IMR-90 (cell line): ENCODE results near the gene RAB5B. TPM values are rescaled to one million over a fixed set of nuclear protein-coding genes. Genes with fewer than 3 reads are reported as not detected.
A peak's percentile ranks its signal among the peaks of the same experiment; 100 is the strongest.

Experiments
- ATAC-seq: fragments of 200-7000 bp; cut with Tn5 transposase; 2 replicates; pipeline ENCODE4 v1.9.1; 2020; ENCODE audit warnings: low read depth, mild to moderate bottlenecking, moderate library complexity
- BruUV-seq: library from RNA; stranded (reverse); fragments of 400-500 nt; replicated peaks from 2 replicates; lab custom pipeline; 2021; lab: Mats Ljungman, UMichigan
- CTCF ChIA-PET: fragments of 300-600 bp; formaldehyde crosslinking; extraction: SDS; loops from one replicate; lab custom pipeline; 2021; ENCODE audit warnings: antibody characterized with exemption; lab: Yijun Ruan, JAX
- POLR2A ChIA-PET: fragments of 300-600 bp; sonication (Branson Sonifier 250); formaldehyde crosslinking; loops from one replicate; lab custom pipeline; 2022; ENCODE audit warnings: antibody characterized with exemption; ENCODE audit not compliant: unreplicated experiment; lab: Charles Lee
- DNase-seq: peaks from one replicate; pipeline ENCODE4 v3.0.0; 2013
- H2AFZ ChIP-seq: replicated peaks from 2 replicates; pipeline ENCODE3; 2013; ENCODE audit warnings: low read length, mild to moderate bottlenecking; ENCODE audit not compliant: poor library complexity
- H2AK5ac ChIP-seq: 2 replicates; pipeline ENCODE4 v1.6.1; 2013; ENCODE audit warnings: low read depth, low read length, inconsistent platforms
- H2AK9ac ChIP-seq: replicated peaks from 2 replicates; pipeline ENCODE3; 2013; ENCODE audit warnings: mild to moderate bottlenecking, low read depth, low read length, moderate library complexity; ENCODE audit not compliant: poor library complexity
- H2BK120ac ChIP-seq: 2 replicates; pipeline ENCODE4 v1.6.1; 2013; ENCODE audit warnings: low read depth, low read length, inconsistent platforms
- H2BK15ac ChIP-seq: 3 replicates; pipeline ENCODE4 v1.6.1; 2013; ENCODE audit warnings: low read depth, low read length, inconsistent platforms
- H2BK20ac ChIP-seq: 2 replicates; pipeline ENCODE4 v1.6.1; 2013; ENCODE audit warnings: low read depth, mild to moderate bottlenecking, inconsistent platforms, low read length, moderate library complexity
- H2BK5ac ChIP-seq: 2 replicates; pipeline ENCODE4 v1.6.1; 2013; ENCODE audit warnings: mild to moderate bottlenecking, low read depth, low read length, inconsistent platforms; ENCODE audit not compliant: poor library complexity, severe bottlenecking
- H3K14ac ChIP-seq: replicated peaks from 2 replicates; pipeline ENCODE4 v1.6.1; 2013; ENCODE audit warnings: low read depth, low read length, inconsistent platforms
- H3K18ac ChIP-seq: 2 replicates; pipeline ENCODE4 v1.6.1; 2013; ENCODE audit warnings: low read depth, low read length, control low read depth
- H3K23ac ChIP-seq: 2 replicates; pipeline ENCODE4 v1.6.1; 2013; ENCODE audit warnings: low read depth, low read length, inconsistent platforms
- H3K27ac ChIP-seq: 2 replicates; pipeline ENCODE4 v1.5.1; 2013; ENCODE audit warnings: mild to moderate bottlenecking, control low read depth, low read length; ENCODE audit not compliant: insufficient read depth
- H3K27me3 ChIP-seq: 2 replicates; pipeline ENCODE4 v1.6.1; 2013; ENCODE audit warnings: low read length; ENCODE audit not compliant: control insufficient read depth, insufficient read depth
- H3K36me3 ChIP-seq: 2 replicates; pipeline ENCODE4 v1.6.1; 2013; ENCODE audit warnings: low read length, mixed read lengths; ENCODE audit not compliant: control insufficient read depth, insufficient read depth
- H3K4ac ChIP-seq: 2 replicates; pipeline ENCODE4 v1.6.1; 2013; ENCODE audit warnings: low read depth, low read length, inconsistent platforms
- H3K4me1 ChIP-seq: 2 replicates; pipeline ENCODE4 v1.6.1; 2013; ENCODE audit warnings: low read length, mixed read lengths; ENCODE audit not compliant: control insufficient read depth, insufficient read depth
- H3K4me2 ChIP-seq: 2 replicates; pipeline ENCODE4 v1.6.1; 2013; ENCODE audit warnings: low read depth, mild to moderate bottlenecking, control low read depth, low read length, moderate library complexity
- H3K4me3 ChIP-seq: 2 replicates; pipeline ENCODE4 v1.5.1; 2013; ENCODE audit warnings: low read depth, mild to moderate bottlenecking, control low read depth, low read length, moderate library complexity; ENCODE audit not compliant: insufficient read depth
- H3K56ac ChIP-seq: 2 replicates; pipeline ENCODE4 v1.6.1; 2013; ENCODE audit warnings: low read length, inconsistent platforms; ENCODE audit not compliant: insufficient read depth; ENCODE audit errors: extremely low read depth
- H3K79me1 ChIP-seq, 2 experiments: 2 replicates each; pipeline ENCODE4 v1.6.1; 2013; ENCODE audit warnings: low read length in 2 of 2, inconsistent platforms in 1 of 2, low read depth in 1 of 2
- H3K9ac ChIP-seq: 2 replicates; pipeline ENCODE4 v1.6.1; 2013; ENCODE audit warnings: low read depth, low read length, control low read depth
- H3K9me1 ChIP-seq: 2 replicates; pipeline ENCODE4 v1.6.1; 2013; ENCODE audit warnings: low read length, inconsistent platforms; ENCODE audit not compliant: insufficient read depth
- H3K9me3 ChIP-seq: 2 replicates; pipeline ENCODE4 v1.6.1; 2013; ENCODE audit warnings: low read length; ENCODE audit not compliant: control insufficient read depth, insufficient read depth
- H4K20me1 ChIP-seq: 2 replicates; pipeline ENCODE4 v1.6.1; 2013; ENCODE audit warnings: low read length, inconsistent platforms; ENCODE audit not compliant: insufficient read depth
- H4K5ac ChIP-seq: 2 replicates; pipeline ENCODE4 v1.6.1; 2013; ENCODE audit warnings: mild to moderate bottlenecking, low read depth, low read length, control low read depth
- H4K8ac ChIP-seq, 2 experiments: 2 replicates each; pipeline ENCODE4 v1.6.1; 2013; ENCODE audit warnings: low read depth in 2 of 2, low read length in 2 of 2, control low read depth in 1 of 2, inconsistent platforms in 1 of 2
- H4K91ac ChIP-seq: 2 replicates; pipeline ENCODE4 v1.6.1; 2013; ENCODE audit warnings: low read depth, low read length, inconsistent platforms; ENCODE audit not compliant: insufficient read depth
- BHLHE40 ChIP-seq: fragments of 150-350 bp; IDR thresholded peaks from 2 replicates; pipeline ENCODE4 v1.6.1; 2016; ENCODE audit warnings: mild to moderate bottlenecking, low read depth, low read length
- CEBPB ChIP-seq: IDR thresholded peaks from 2 replicates; pipeline ENCODE4 v1.6.1; 2012; ENCODE audit warnings: low read depth, low read length, improper control_type of control experiment
- ELK1 ChIP-seq: fragments of 150-350 bp; IDR thresholded peaks from 2 replicates; pipeline ENCODE4 v1.6.1; 2016; ENCODE audit warnings: low read depth, mild to moderate bottlenecking, low read length, moderate library complexity, borderline replicate concordance
- FOS ChIP-seq: fragments of 150-350 bp; IDR thresholded peaks from 2 replicates; pipeline ENCODE4 v1.6.1; 2016; ENCODE audit warnings: low read depth, low read length
- MAFK ChIP-seq: IDR thresholded peaks from 2 replicates; pipeline ENCODE4 v1.6.1; 2012; ENCODE audit warnings: low read depth, low read length, improper control_type of control experiment
- MAZ ChIP-seq: IDR thresholded peaks from 2 replicates; pipeline ENCODE4 v1.6.1; 2012; ENCODE audit warnings: low read depth, mild to moderate bottlenecking, low read length, improper control_type of control experiment, moderate library complexity, borderline replicate concordance
- NFE2L2 ChIP-seq: fragments of 150-350 bp; IDR thresholded peaks from 2 replicates; pipeline ENCODE4 v1.6.1; 2016; ENCODE audit warnings: low read depth, mild to moderate bottlenecking, low read length
- POLR2A ChIP-seq: IDR thresholded peaks from 2 replicates; pipeline ENCODE4 v1.6.1; 2012; ENCODE audit warnings: mild to moderate bottlenecking, low read depth, low read length
- RAD21 ChIP-seq: IDR thresholded peaks from 2 replicates; pipeline ENCODE4 v1.6.1; 2012; ENCODE audit warnings: low read length, improper control_type of control experiment
- RCOR1 ChIP-seq: IDR thresholded peaks from 2 replicates; pipeline ENCODE4 v1.6.1; 2012; ENCODE audit warnings: mild to moderate bottlenecking, low read length, improper control_type of control experiment; ENCODE audit not compliant: insufficient replicate concordance
- RFX5 ChIP-seq: IDR thresholded peaks from 2 replicates; pipeline ENCODE4 v1.8.0; 2012; ENCODE audit warnings: low read depth, mild to moderate bottlenecking, low read length, moderate library complexity
- USF2 ChIP-seq: fragments of 150-350 bp; IDR thresholded peaks from 2 replicates; pipeline ENCODE4 v1.6.1; 2017; ENCODE audit warnings: mild to moderate bottlenecking, antibody characterized with exemption, low read length, low read depth
- WGBS, 2 experiments: methylation state at CpG; one replicate each; pipeline versions ENCODE4 v1.1.5 to v1.1.7; 2013; ENCODE audit warnings: missing lambda C conversion rate in 2 of 2; ENCODE audit not compliant: insufficient read length in 1 of 2; ENCODE audit errors: extremely low coverage in 2 of 2; 5-methylcytosine and 5-hydroxymethylcytosine counted together
- dilution Hi-C: fragments of 300-500 bp; cut with HindIII; formaldehyde crosslinking; loops from one replicate; pipeline ENCODE4 v1.14.3; 2018; ENCODE audit warnings: low sequenced_read_pairs; ENCODE audit not compliant: unreplicated experiment
- in situ Hi-C: fragments of 300-500 bp; cut with MboI; formaldehyde crosslinking; loops from 3 replicates; pipeline ENCODE4 v1.14.3; 2019; ENCODE audit warnings: low sequenced_read_pairs, inconsistent platforms, mixed read lengths
- intact Hi-C: fragments of 100-400 bp; cut with micrococcal nuclease; formaldehyde crosslinking; loops from 2 replicates; pipeline ENCODE4 v1.10.0; 2022
- polyA plus RNA-seq, 3 experiments: library from polyadenylated mRNA; depleted of rRNA; stranded (reverse); fragments of >200 nt; gene quantifications; 2 replicates each; pipeline ENCODE4 v1.2.3, GENCODE V29; 2012; ENCODE audit warnings: low replicate concordance in 1 of 3
- total RNA-seq: library from RNA; depleted of rRNA; stranded (reverse); fragments of >200 nt; gene quantifications from 2 replicates; pipeline ENCODE4 v1.2.3, GENCODE V29; 2012

Gene RAB5B
- total and polyA plus RNA-seq, 2 of the 4 experiments (the other 2 are of a cell fraction): 56.5 to 99.2 TPM

GRCh38 chr12:55932551-55932910 is 41.3 kb upstream of the RAB5B start:
- H2AFZ ChIP-seq: peak overlapping the region; percentile 88
- CTCF ChIA-PET: interaction anchor here (1.4 kb wide), 1 partner anchor 8 kb away, joined by 3 read pairs; no protein-coding TSS in a partner anchor
- H3K79me1 ChIP-seq: peaks cover 31 to 82% of the 10 kb centered on the region in 2 experiments
- TF ChIP-seq RFX5 (no peak), RCOR1 (no peak), RAD21 (no peak), MAZ (no peak), NFE2L2 (no peak), USF2 (no peak), CEBPB (no peak), FOS (no peak), ELK1 (no peak), MAFK (no peak), BHLHE40 (no peak), POLR2A (no peak)
- peaks cover 18% of the 10 kb centered on the region for H3K4me1 ChIP-seq
- H2AK5ac ChIP-seq: peak overlapping the region; percentile 94
- H3K4me3 ChIP-seq: peak overlapping the region; percentile 78
- peak; percentile 4; the same call in 1 of the 2 replicates for ATAC-seq
- H4K5ac ChIP-seq: peak overlapping the region; percentile 45
- WGBS, 2 experiments: no CpG with 5 or more reads among the region's 4 CpGs
- peak overlapping the region; percentile 92 for H3K4ac ChIP-seq
- H3K27ac ChIP-seq: peak overlapping the region; percentile 84
- H3K4me2 ChIP-seq: peak overlapping the region; percentile 92
- peak overlapping the region; percentile 41 for H3K18ac ChIP-seq
- in situ Hi-C loops (no loop called here), intact Hi-C loops (loop anchor here (5.0 kb wide), 2 partner anchors 115 to 190 kb away; partner anchors contain the start of genes GDF11, ORMDL2 and SARNP), dilution Hi-C loops (no loop called here)
- peaks cover 16% of the 10 kb centered on the region for H3K9me1 ChIP-seq
- H3K9ac ChIP-seq: peak overlapping the region; percentile 90
- H3K14ac ChIP-seq: peak overlapping the region; percentile 89
- no peaks in the 10 kb centered on the region for H3K27me3 ChIP-seq
- H2AK9ac ChIP-seq: peak overlapping the region; percentile 96
- H2BK120ac ChIP-seq: peak overlapping the region; percentile 82
- H3K9me3 ChIP-seq: no peaks in the 10 kb centered on the region
- H2BK20ac ChIP-seq: peak overlapping the region; percentile 29; the same call in 1 of the 2 replicates
- H3K23ac ChIP-seq: peak overlapping the region; percentile 95
- POLR2A ChIA-PET: no interaction called here
- no peaks in the 10 kb centered on the region for H4K20me1 ChIP-seq
- peak overlapping the region; percentile 84 for H4K91ac ChIP-seq
- H3K56ac ChIP-seq: peak overlapping the region; percentile 62; the same call in 1 of the 2 replicates
- peak; percentile 33 for DNase-seq
- H2BK15ac ChIP-seq: peak overlapping the region; percentile 15; the same call in 2 of the 3 replicates
- H3K36me3 ChIP-seq: peaks cover 2% of the 10 kb centered on the region; the same call in 1 of the 2 replicates
- no TSS peak for BruUV-seq
- peak overlapping the region; percentile 37 to 87 for H4K8ac ChIP-seq
- peak overlapping the region; percentile 89 for H2BK5ac ChIP-seq
